Measurements from ENCODE around the gene CNTNAP2.

CNTNAP2 gene

GRCh38 chr7:146116521-146117222 is at the start of gene CNTNAP2:
TSS of gene CNTNAP2 (plus strand) at chr7:146116801. CDS start at chr7:146116877, 76 bp downstream.
- DNase-seq, result no peak

GRCh38 chr7:146067880-146068279 is 48.7 kb upstream of the CNTNAP2 start:
- DNase-seq, result no peak

- no peak for DNase-seq
Observed at GRCh38 chr7:146074195-146074765, 42.3 kb upstream of the CNTNAP2 start.

- no peak for DNase-seq
Observed at GRCh38 chr7:146076344-146076743, 40.3 kb upstream of the CNTNAP2 start.

- DNase-seq, result no peak
Observed at GRCh38 chr7:146084086-146084485, 32.5 kb upstream of the CNTNAP2 start.

GRCh38 chr7:146090023-146090645 is 26.5 kb upstream of the CNTNAP2 start:
- peak; percentile 33 for DNase-seq

- no peak for DNase-seq
Observed at GRCh38 chr7:146094356-146094755, 22.2 kb upstream of the CNTNAP2 start.

GRCh38 chr7:146096994-146097393 is 19.6 kb upstream of the CNTNAP2 start:
- DNase-seq, result no peak

GRCh38 chr7:146106319-146106718 is 10.3 kb upstream of the CNTNAP2 start:
- no peak for DNase-seq

- DNase-seq, result no peak
Observed at GRCh38 chr7:146112755-146113154, 3.8 kb upstream of the CNTNAP2 start.

- no peak for DNase-seq
Observed at GRCh38 chr7:146115548-146115850, 1.1 kb upstream of the CNTNAP2 start.

GRCh38 chr7:146115851-146116520 is 615 bp upstream of the CNTNAP2 start:
- peak; percentile 36 for DNase-seq

- no peak for DNase-seq
Observed at GRCh38 chr7:146117576-146117975, 975 bp downstream of the CNTNAP2 start.

- DNase-seq, result no peak
Observed at GRCh38 chr7:146119002-146119401, 2.4 kb downstream of the CNTNAP2 start.

- DNase-seq, result no peak
Observed at GRCh38 chr7:146123715-146124114, 7.1 kb downstream of the CNTNAP2 start.

GRCh38 chr7:146126767-146127509 is 10.3 kb downstream of the CNTNAP2 start:
- no peak for DNase-seq

- no peak for DNase-seq
Observed at GRCh38 chr7:146129296-146129695, 12.7 kb downstream of the CNTNAP2 start.

GRCh38 chr7:146129997-146130396 is 13.4 kb downstream of the CNTNAP2 start:
- DNase-seq, result no peak

GRCh38 chr7:146131701-146132100 is 15.1 kb downstream of the CNTNAP2 start:
- no peak for DNase-seq

GRCh38 chr7:146136357-146136875 is 19.8 kb downstream of the CNTNAP2 start:
- no peak for DNase-seq

- no peak for DNase-seq
Observed at GRCh38 chr7:146138926-146139325, 22.3 kb downstream of the CNTNAP2 start.

- no peak for DNase-seq
Observed at GRCh38 chr7:146146831-146147486, 30.4 kb downstream of the CNTNAP2 start.

Data from activated CD4-positive, alpha-beta T cell treated with anti-CD3 and anti-CD28 coated beads, Interleukin-2, Interleukin-6, amounts not matched to agents 100 ng/mL and 50 ng/mL, durations not matched to agents 16 hours and 8 hours (primary cell).